GM12872 (cell line): ENCODE data around the gene DUSP2.

ENCODE experiments used
- CTCF ChIP-seq: IDR thresholded peaks from 3 replicates; pipeline ENCODE4 v1.5.1; 2011; ENCODE audit warnings: low read depth, mild to moderate bottlenecking, low read length, moderate library complexity; ENCODE audit not compliant: insufficient read depth

DUSP2 gene

GRCh38 chr2:96159084-96159830 lies 14.0 kb upstream of the DUSP2 start:
- no peak for TF ChIP-seq CTCF

GRCh38 chr2:96158554-96158940 lies 13.3 kb upstream of the DUSP2 start:
- no peak for TF ChIP-seq CTCF

- no peak for TF ChIP-seq CTCF
Measured at GRCh38 chr2:96157649-96158553, 12.7 kb upstream of the DUSP2 start.

GRCh38 chr2:96156926-96157648 lies 11.8 kb upstream of the DUSP2 start:
- TF ChIP-seq CTCF = 0 out of 3 replicates have a peak, but pooled peaks have one; percentile 14

- TF ChIP-seq CTCF = no peak
Measured at GRCh38 chr2:96156011-96156820, 11.0 kb upstream of the DUSP2 start.

- TF ChIP-seq CTCF = no peak
Measured at GRCh38 chr2:96154506-96155380, 9.5 kb upstream of the DUSP2 start.
